Parathyroid adenoma (tissue), 2 donors: ENCODE measurements around the gene FBXW7.

Experiments used
- H2AFZ ChIP-seq: fragments of 300-600 bp; sonication (generic); one replicate; pipeline ENCODE4 v1.7.0; 2017; ENCODE audit warnings: antibody characterized with exemption, mild to moderate bottlenecking
- H3K27ac ChIP-seq: fragments of 300-600 bp; sonication (generic); one replicate; pipeline ENCODE4 v1.7.0; 2017
- H3K27me3 ChIP-seq: fragments of 300-600 bp; sonication (generic); one replicate; pipeline ENCODE4 v1.7.0; 2017; ENCODE audit warnings: low read length; ENCODE audit not compliant: control insufficient read depth, insufficient read depth
- H3K36me3 ChIP-seq: fragments of 300-600 bp; sonication (generic); one replicate; pipeline ENCODE4 v1.7.0; 2017; ENCODE audit warnings: low read length; ENCODE audit not compliant: control insufficient read depth, insufficient read depth
- H3K4me1 ChIP-seq: fragments of 300-600 bp; sonication (generic); one replicate; pipeline ENCODE4 v1.7.0; 2017; ENCODE audit warnings: control low read depth
- H3K4me2 ChIP-seq: fragments of 300-600 bp; sonication (generic); one replicate; pipeline ENCODE4 v1.7.0; 2017; ENCODE audit warnings: low read length
- H3K4me3 ChIP-seq: fragments of 300-600 bp; sonication (generic); one replicate; pipeline ENCODE4 v1.7.0; 2017; ENCODE audit warnings: low read depth, low read length
- H3K79me2 ChIP-seq: fragments of 300-600 bp; sonication (generic); one replicate; pipeline ENCODE4 v1.7.0; 2017; ENCODE audit warnings: control low read depth
- H3K9ac ChIP-seq: fragments of 300-600 bp; sonication (generic); one replicate; pipeline ENCODE4 v1.7.0; 2017; ENCODE audit warnings: mild to moderate bottlenecking
- H3K9me3 ChIP-seq: fragments of 300-600 bp; sonication (generic); one replicate; pipeline ENCODE4 v1.7.0; 2017; ENCODE audit warnings: low read length; ENCODE audit not compliant: control insufficient read depth
- CTCF ChIP-seq: fragments of 300-600 bp; sonication (generic); IDR thresholded peaks from one replicate; pipeline ENCODE4 v1.7.0; 2017; ENCODE audit warnings: antibody characterized with exemption, mild to moderate bottlenecking
- donor health status: primary hyperparathyroidism.

Gene FBXW7

GRCh38 chr4:152535360-152535902, 461 bp downstream of the FBXW7 start:
- Histone ChIP-seq H3K4me2 (peak overlapping the region; percentile 68), H3K27ac (peak overlapping the region; percentile 83), H3K79me2 (peaks cover 19% of the 10 kb centered on the region), H3K9me3 (no peaks in the 10 kb centered on the region), H3K4me1 (peaks cover 4% of the 10 kb centered on the region), H3K27me3 (no peaks in the 10 kb centered on the region), H3K4me3 (peak overlapping the region; percentile 71), H3K9ac (peak overlapping the region; percentile 46), H3K36me3 (no peaks in the 10 kb centered on the region), H2AFZ (peak overlapping the region; percentile 91)
- TF ChIP-seq CTCF = no peak

- Histone ChIP-seq H3K9ac (peak overlapping the region; percentile 37), H3K4me2 (peak overlapping the region; percentile 68), H3K9me3 (no peaks in the 10 kb centered on the region), H3K4me1 (peaks cover 4% of the 10 kb centered on the region), H3K36me3 (no peaks in the 10 kb centered on the region), H3K27ac (no peak overlapping the region), H3K79me2 (peaks cover 19% of the 10 kb centered on the region), H3K27me3 (no peaks in the 10 kb centered on the region), H3K4me3 (peak overlapping the region; percentile 71), H2AFZ (peak overlapping the region; percentile 91)
- TF ChIP-seq CTCF = no peak
Observed at GRCh38 chr4:152534541-152535359, 1.1 kb downstream of the FBXW7 start.

GRCh38 chr4:152531479-152531878, 4.4 kb downstream of the FBXW7 start:
- Histone ChIP-seq H2AFZ (no peak overlapping the region), H3K4me1 (peaks cover 4% of the 10 kb centered on the region), H3K79me2 (peaks cover 21% of the 10 kb centered on the region), H3K4me2 (no peak overlapping the region), H3K9me3 (no peaks in the 10 kb centered on the region), H3K4me3 (no peak overlapping the region), H3K27ac (no peak overlapping the region), H3K36me3 (no peaks in the 10 kb centered on the region), H3K27me3 (no peaks in the 10 kb centered on the region), H3K9ac (no peak overlapping the region)
- TF ChIP-seq CTCF = no peak

GRCh38 chr4:152530600-152530999, 5.3 kb downstream of the FBXW7 start:
- Histone ChIP-seq H3K9ac (no peak overlapping the region), H3K79me2 (peaks cover 21% of the 10 kb centered on the region), H2AFZ (no peak overlapping the region), H3K36me3 (no peaks in the 10 kb centered on the region), H3K4me2 (no peak overlapping the region), H3K4me1 (peaks cover 4% of the 10 kb centered on the region), H3K27ac (no peak overlapping the region), H3K9me3 (no peaks in the 10 kb centered on the region), H3K27me3 (no peaks in the 10 kb centered on the region), H3K4me3 (no peak overlapping the region)
- no peak for TF ChIP-seq CTCF
